Lung microvascular endothelial cell (primary cell): ENCODE data around the gene KCTD6. TPM values are rescaled to one million over a fixed set of nuclear protein-coding genes. Genes with fewer than 3 reads are reported as not detected.

Experiments used
- total RNA-seq: library from RNA; depleted of rRNA; stranded (reverse); fragments of >200 nt; gene quantifications from 2 replicates; pipeline ENCODE4 v1.2.1, GENCODE V29; 2014

Gene KCTD6
- total RNA-seq, 1 donor from 2014 or later, result 6.7 TPM

Other genes with a start within 250 kb of the KCTD6 start
- gene RPP14, start 185.9 kb upstream of the KCTD6 start, total RNA-seq, result 11.8 and 12.3 TPM in 2 replicates
- gene HTD2, start 185.6 kb upstream of the KCTD6 start, total RNA-seq, result 4.4 and 5.6 TPM in 2 replicates
- gene PXK, start 159.2 kb upstream of the KCTD6 start, total RNA-seq, result 13.7 and 16.1 TPM in 2 replicates
- 56.4 and 59.3 TPM in 2 replicates for gene PDHB, start 58.3 kb upstream of the KCTD6 start, total RNA-seq
- 0.44 and 0.60 TPM in 2 replicates for gene ACOX2, start 45.1 kb downstream of the KCTD6 start, total RNA-seq
- 0.20 and 2.2 TPM in 2 replicates for gene FAM107A, start 85.3 kb downstream of the KCTD6 start, total RNA-seq
- 0.20 and 0.22 TPM in 2 replicates for gene FAM3D, start 174.7 kb downstream of the KCTD6 start, total RNA-seq